ENCODE data around the gene PMEPA1.

- TF ChIP-seq, protein P1, sequence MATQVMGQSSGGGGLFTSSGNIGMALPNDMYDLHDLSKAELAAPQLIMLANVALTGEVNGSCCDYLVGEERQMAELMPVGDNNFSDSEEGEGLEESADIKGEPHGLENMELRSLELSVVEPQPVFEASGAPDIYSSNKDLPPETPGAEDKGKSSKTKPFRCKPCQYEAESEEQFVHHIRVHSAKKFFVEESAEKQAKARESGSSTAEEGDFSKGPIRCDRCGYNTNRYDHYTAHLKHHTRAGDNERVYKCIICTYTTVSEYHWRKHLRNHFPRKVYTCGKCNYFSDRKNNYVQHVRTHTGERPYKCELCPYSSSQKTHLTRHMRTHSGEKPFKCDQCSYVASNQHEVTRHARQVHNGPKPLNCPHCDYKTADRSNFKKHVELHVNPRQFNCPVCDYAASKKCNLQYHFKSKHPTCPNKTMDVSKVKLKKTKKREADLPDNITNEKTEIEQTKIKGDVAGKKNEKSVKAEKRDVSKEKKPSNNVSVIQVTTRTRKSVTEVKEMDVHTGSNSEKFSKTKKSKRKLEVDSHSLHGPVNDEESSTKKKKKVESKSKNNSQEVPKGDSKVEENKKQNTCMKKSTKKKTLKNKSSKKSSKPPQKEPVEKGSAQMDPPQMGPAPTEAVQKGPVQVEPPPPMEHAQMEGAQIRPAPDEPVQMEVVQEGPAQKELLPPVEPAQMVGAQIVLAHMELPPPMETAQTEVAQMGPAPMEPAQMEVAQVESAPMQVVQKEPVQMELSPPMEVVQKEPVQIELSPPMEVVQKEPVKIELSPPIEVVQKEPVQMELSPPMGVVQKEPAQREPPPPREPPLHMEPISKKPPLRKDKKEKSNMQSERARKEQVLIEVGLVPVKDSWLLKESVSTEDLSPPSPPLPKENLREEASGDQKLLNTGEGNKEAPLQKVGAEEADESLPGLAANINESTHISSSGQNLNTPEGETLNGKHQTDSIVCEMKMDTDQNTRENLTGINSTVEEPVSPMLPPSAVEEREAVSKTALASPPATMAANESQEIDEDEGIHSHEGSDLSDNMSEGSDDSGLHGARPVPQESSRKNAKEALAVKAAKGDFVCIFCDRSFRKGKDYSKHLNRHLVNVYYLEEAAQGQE (IDR thresholded peaks at IDR 0.05; ENCODE audit: unreplicated experiment) = no peak
- no peak for TF ChIP-seq POLR2AphosphoS5 (IDR thresholded peaks at IDR 0.05; ENCODE audit: low read depth)
- no peak for TF ChIP-seq CREB1 (CRISPR knock-in tag; IDR thresholded peaks at IDR 0.05; ENCODE audit: low read depth)
- TF ChIP-seq, protein P2, sequence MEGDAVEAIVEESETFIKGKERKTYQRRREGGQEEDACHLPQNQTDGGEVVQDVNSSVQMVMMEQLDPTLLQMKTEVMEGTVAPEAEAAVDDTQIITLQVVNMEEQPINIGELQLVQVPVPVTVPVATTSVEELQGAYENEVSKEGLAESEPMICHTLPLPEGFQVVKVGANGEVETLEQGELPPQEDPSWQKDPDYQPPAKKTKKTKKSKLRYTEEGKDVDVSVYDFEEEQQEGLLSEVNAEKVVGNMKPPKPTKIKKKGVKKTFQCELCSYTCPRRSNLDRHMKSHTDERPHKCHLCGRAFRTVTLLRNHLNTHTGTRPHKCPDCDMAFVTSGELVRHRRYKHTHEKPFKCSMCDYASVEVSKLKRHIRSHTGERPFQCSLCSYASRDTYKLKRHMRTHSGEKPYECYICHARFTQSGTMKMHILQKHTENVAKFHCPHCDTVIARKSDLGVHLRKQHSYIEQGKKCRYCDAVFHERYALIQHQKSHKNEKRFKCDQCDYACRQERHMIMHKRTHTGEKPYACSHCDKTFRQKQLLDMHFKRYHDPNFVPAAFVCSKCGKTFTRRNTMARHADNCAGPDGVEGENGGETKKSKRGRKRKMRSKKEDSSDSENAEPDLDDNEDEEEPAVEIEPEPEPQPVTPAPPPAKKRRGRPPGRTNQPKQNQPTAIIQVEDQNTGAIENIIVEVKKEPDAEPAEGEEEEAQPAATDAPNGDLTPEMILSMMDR (conservative IDR thresholded peaks at IDR 0.05; ENCODE audit: low read depth in 2 of 2) = no peak
- no peak for TF ChIP-seq EZH2 (IDR thresholded peaks at IDR 0.05; ENCODE audit: low read depth, unreplicated experiment)
Observed at GRCh38 chr20:57749131-57749690, 39.4 kb upstream of the PMEPA1 start.

Data from GM23338 (cell line).